CD14-positive monocyte (primary cell): ENCODE results near the gene LAMB2. TPM values are rescaled to one million over a fixed set of nuclear protein-coding genes. Genes with fewer than 3 reads are reported as not detected.
A peak's percentile ranks its signal among the peaks of the same experiment; 100 is the strongest.

Experiments
- DNase-seq, 3 donors: peaks; one replicate each; pipeline ENCODE4 v3.0.0-alpha.2; 2011 to 2022
- H2AFZ ChIP-seq: 2 replicates; pipeline ENCODE4 v1.6.0; 2012; ENCODE audit warnings: mild to moderate bottlenecking, low read depth, low read length, inconsistent platforms; ENCODE audit not compliant: insufficient read depth, poor library complexity, severe bottlenecking
- H3K27ac ChIP-seq, 2 donors: 1 replicate in 1 of 2; 2 replicates in 1 of 2; pipeline ENCODE4 v1.5.1; 2012 to 2013; ENCODE audit warnings: low read length in 2 of 2, control low read depth in 1 of 2, inconsistent platforms in 1 of 2, low read depth in 1 of 2, mild to moderate bottlenecking in 1 of 2
- H3K27me3 ChIP-seq, 2 donors: one replicate each; pipeline versions ENCODE4 v1.6.0 to v1.6.1; 2011 to 2013; ENCODE audit warnings: low read length in 2 of 2; ENCODE audit not compliant: control insufficient read depth in 2 of 2, insufficient read depth in 2 of 2
- H3K36me3 ChIP-seq, 2 donors: replicated peaks in 1 of 2; 1 replicate in 1 of 2; 2 replicates in 1 of 2; pipeline versions ENCODE4 v1.5.1 to v1.6.1; 2012 to 2013; ENCODE audit warnings: low read length in 2 of 2, control low read depth in 1 of 2, inconsistent platforms in 1 of 2, mild to moderate bottlenecking in 1 of 2; ENCODE audit not compliant: insufficient read depth in 2 of 2, control insufficient read depth in 1 of 2
- H3K4me1 ChIP-seq, 2 donors: 1 replicate in 1 of 2; 2 replicates in 1 of 2; pipeline versions ENCODE4 v1.5.1 to v1.6.1; 2012 to 2013; ENCODE audit warnings: low read length in 2 of 2, control low read depth in 1 of 2, inconsistent platforms in 1 of 2, mild to moderate bottlenecking in 1 of 2, moderate library complexity in 1 of 2; ENCODE audit not compliant: insufficient read depth in 2 of 2, control insufficient read depth in 1 of 2
- H3K4me2 ChIP-seq: replicated peaks from 2 replicates; pipeline ENCODE3; 2012; ENCODE audit warnings: low read length, moderate library complexity, mild to moderate bottlenecking; ENCODE audit not compliant: poor library complexity, severe bottlenecking; ENCODE audit errors: extremely low read depth
- H3K4me3 ChIP-seq, 3 experiments: fragments of 200-600 bp in 1 of 3; sonication (generic) in 1 of 3; replicated peaks in 1 of 3; 1 replicate in 2 of 3; 2 replicates in 1 of 3; pipeline ENCODE4 v1.5.1; 2011 to 2013; ENCODE audit warnings: low read length in 3 of 3, mild to moderate bottlenecking in 3 of 3, control low read depth in 2 of 3, low read depth in 2 of 3, inconsistent platforms in 1 of 3, moderate library complexity in 1 of 3
- H3K79me2 ChIP-seq: 2 replicates; pipeline ENCODE4 v1.6.0; 2012; ENCODE audit warnings: mild to moderate bottlenecking, control low read depth, inconsistent platforms, low read length, moderate library complexity; ENCODE audit not compliant: insufficient read depth
- H3K9ac ChIP-seq: 2 replicates; pipeline ENCODE4 v1.6.0; 2017; ENCODE audit warnings: low read length, mild to moderate bottlenecking; ENCODE audit not compliant: insufficient read depth, poor library complexity, severe bottlenecking
- H3K9me3 ChIP-seq, 2 donors: replicated peaks in 1 of 2; 1 replicate in 1 of 2; 2 replicates in 1 of 2; pipeline versions ENCODE4 v1.5.1 to v1.6.1; 2012 to 2013; ENCODE audit warnings: low read length in 2 of 2, control low read depth in 1 of 2; ENCODE audit not compliant: control insufficient read depth in 1 of 2, insufficient read depth in 1 of 2
- H4K20me1 ChIP-seq: 2 replicates; pipeline ENCODE4 v1.6.0; 2012; ENCODE audit warnings: mild to moderate bottlenecking, low read length, control low read depth, moderate library complexity; ENCODE audit not compliant: insufficient read depth
- H3K27ac Mint-ChIP-seq, 7 donors: one replicate each; pipeline ENCODE4 v1.8.0; 2020; ENCODE audit warnings: mild to moderate bottlenecking in 7 of 7, mixed read lengths in 7 of 7, moderate library complexity in 6 of 7, inconsistent platforms in 2 of 7
- H3K27me3 Mint-ChIP-seq, 3 donors: one replicate each; pipeline ENCODE4 v1.8.0; 2021 to 2022; ENCODE audit warnings: low read depth in 3 of 3, mild to moderate bottlenecking in 3 of 3, mixed read lengths in 3 of 3, moderate library complexity in 3 of 3, inconsistent platforms in 1 of 3
- H3K36me3 Mint-ChIP-seq, 2 donors: one replicate each; pipeline ENCODE4 v1.8.0; 2020; ENCODE audit warnings: mixed read lengths in 2 of 2, inconsistent platforms in 1 of 2, mild to moderate bottlenecking in 1 of 2
- H3K4me1 Mint-ChIP-seq: one replicate; pipeline ENCODE4 v1.8.0; 2020; ENCODE audit warnings: mild to moderate bottlenecking, mixed read lengths
- H3K4me3 Mint-ChIP-seq, 2 donors: one replicate each; pipeline ENCODE4 v1.8.0; 2020; ENCODE audit warnings: mild to moderate bottlenecking in 2 of 2, mixed read lengths in 2 of 2, moderate library complexity in 1 of 2
- H3K9me3 Mint-ChIP-seq, 7 donors: one replicate each; pipeline ENCODE4 v1.8.0; 2020 to 2022; ENCODE audit warnings: mixed read lengths in 7 of 7, mild to moderate bottlenecking in 6 of 7, moderate library complexity in 6 of 7, inconsistent platforms in 2 of 7
- CTCF ChIP-seq: fragments of 200-600 bp; IDR thresholded peaks from one replicate; pipeline ENCODE4 v1.8.0; 2022; ENCODE audit warnings: antibody characterized with exemption, mild to moderate bottlenecking
- WGBS: methylation state at CpG from one replicate; pipeline ENCODE4 v1.1.5; 2013; ENCODE audit warnings: missing lambda C conversion rate; ENCODE audit not compliant: insufficient coverage; 5-methylcytosine and 5-hydroxymethylcytosine counted together
- intact Hi-C, 2 donors: fragments of 100-400 bp; cut with micrococcal nuclease; formaldehyde crosslinking; loops; one replicate each; pipeline versions ENCODE4 v1.15.0 to v1.15.1; 2023
- polyA plus RNA-seq, 3 donors: library from polyadenylated mRNA; depleted of rRNA in 1 of 3; unstranded in 2 of 3; stranded (reverse) in 1 of 3; fragments of 300-500 nt in 2 of 3; fragments of >200 nt in 1 of 3; fragmentation: Illumina TruSeq in 2 of 3; gene quantifications; 1 replicate in 2 of 3; 2 replicates in 1 of 3; pipeline ENCODE4 v1.2.3, GENCODE V29; 2012 to 2021

The LAMB2 gene
- polyA plus RNA-seq, 3 donors = 4.0 to 59.3 (median 7.6) TPM

GRCh38 chr3:49133226-49133951, 539 bp upstream of the LAMB2 start:
- Histone ChIP-seq H3K27me3 (no peaks in the 10 kb centered on the region), H3K9me3 (no peaks in the 10 kb centered on the region), H3K27ac (peak overlapping the region in 1 of 2 donors; percentile 54), H4K20me1 (no peaks in the 10 kb centered on the region), H3K4me3 (peak overlapping the region; percentile 30 to 78 (median 58)), H3K79me2 (no peaks in the 10 kb centered on the region), H2AFZ (peak overlapping the region; percentile 87), H3K36me3 (no peaks in the 10 kb centered on the region), H3K9ac (peak overlapping the region; percentile 66), H3K4me1 (peaks cover 14 to 20% of the 10 kb centered on the region in 2 donors), H3K4me2 (peak overlapping the region; percentile 87)
- Mint-ChIP-seq H3K4me1 (peaks cover 29% of the 10 kb centered on the region), H3K9me3 (peaks cover 0 to 3% (median 0%) of the 10 kb centered on the region in 7 donors), H3K27me3 (peaks cover 0 to 3% (median 2%) of the 10 kb centered on the region in 3 donors), H3K36me3 (peaks cover 0 to 2% of the 10 kb centered on the region in 2 donors), H3K4me3 (peak overlapping the region; percentile 82 to 92), H3K27ac (peak overlapping the region; percentile 12 to 70 (median 60))
- intact Hi-C loops = loop anchor here in 1 of 2 donors (10.0 kb wide), 1 partner anchor 149 kb away; no protein-coding TSS in a partner anchor
- no peak for TF ChIP-seq CTCF
- DNase-seq = peak; percentile 30 to 51 (median 31)
- WGBS = 5% methylated on average over 22 of the region's 30 CpGs

- Mint-ChIP-seq H3K27ac (peak overlapping the region in 1 of 7 donors; percentile 54), H3K36me3 (peaks cover 0 to 2% of the 10 kb centered on the region in 2 donors), H3K9me3 (peaks cover 0 to 3% (median 0%) of the 10 kb centered on the region in 7 donors), H3K4me1 (peaks cover 29% of the 10 kb centered on the region), H3K4me3 (peak overlapping the region; percentile 82 to 92), H3K27me3 (peaks cover 0 to 3% (median 2%) of the 10 kb centered on the region in 3 donors)
- no peaks in the 10 kb centered on the region for H3K36me3 ChIP-seq
- intact Hi-C loops = loop anchor here in 1 of 2 donors (10.0 kb wide), 1 partner anchor 147 kb away; no protein-coding TSS in a partner anchor
- DNase-seq = no peak
- no peaks in the 10 kb centered on the region for H3K9me3 ChIP-seq
- H3K79me2 ChIP-seq = no peaks in the 10 kb centered on the region
- peak overlapping the region; percentile 66 for H3K9ac ChIP-seq
- H3K27ac ChIP-seq = peak overlapping the region in 1 of 2 donors; percentile 54
- peak overlapping the region; percentile 87 for H3K4me2 ChIP-seq
- H2AFZ ChIP-seq = peak overlapping the region; percentile 87
- no peaks in the 10 kb centered on the region for H3K27me3 ChIP-seq
- no peak for TF ChIP-seq CTCF
- WGBS = 66% methylated on average over 5 of the region's 9 CpGs
- no peaks in the 10 kb centered on the region for H4K20me1 ChIP-seq
- peak overlapping the region in 2 of 3 experiments; percentile 58 to 78 for H3K4me3 ChIP-seq
- peaks cover 14 to 20% of the 10 kb centered on the region in 2 donors for H3K4me1 ChIP-seq
Measured at GRCh38 chr3:49132073-49132436, 795 bp downstream of the LAMB2 start.
